ENCODE results near the gene VAV1. TPM values are rescaled to one million over a fixed set of nuclear protein-coding genes. Genes with fewer than 3 reads are reported as not detected.

VAV1 gene
- total and polyA plus RNA-seq, 4 donors: 0.60 to 13.3 (median 4.1) TPM

GRCh38 chr19:6779206-6779605 lies 6.7 kb downstream of the VAV1 start:
- H3K9ac ChIP-seq (ENCODE audit: low read depth in 1 of 2, low read length in 2 of 2): no peak overlapping the region
- TF ChIP-seq YY1 (IDR thresholded peaks at IDR 0.05): no peak
- TF ChIP-seq EGR1 (IDR thresholded peaks at IDR 0.05; ENCODE audit: low read depth in 2 of 2): no peak
- no peak for TF ChIP-seq FOXA1 (IDR thresholded peaks at IDR 0.05)
- TF ChIP-seq MAX (IDR thresholded peaks at IDR 0.05): no peak
- TF ChIP-seq JUND (IDR thresholded peaks at IDR 0.05): no peak
- TF ChIP-seq NR2F2 (IDR thresholded peaks at IDR 0.05): no peak
- no peak for TF ChIP-seq TAF1 (conservative IDR thresholded peaks at IDR 0.05)
- no peak for TF ChIP-seq GABPA (IDR thresholded peaks at IDR 0.05 in 1 of 2, conservative IDR thresholded peaks at IDR 0.05 in 1 of 2)
- no peak for TF ChIP-seq RAD21 (IDR thresholded peaks at IDR 0.05)
- TF ChIP-seq ZBTB33 (IDR thresholded peaks at IDR 0.05): no peak
- no peak for TF ChIP-seq HNF4A (conservative IDR thresholded peaks at IDR 0.05)
- TF ChIP-seq RXRA (IDR thresholded peaks at IDR 0.05): no peak
- no peaks in the 10 kb centered on the region for H3K27me3 ChIP-seq (ENCODE audit: control insufficient read depth in 4 of 4, insufficient read depth in 4 of 4, low read length in 3 of 4)
- H3K4me1 ChIP-seq (ENCODE audit: control insufficient read depth in 4 of 4, insufficient read depth in 4 of 4, low read length in 3 of 4): peaks cover 0 to 3% (median 0%) of the 10 kb centered on the region in 4 donors
- H3K4me3 ChIP-seq (ENCODE audit: low read depth in 1 of 3, low read length in 3 of 3): no peak overlapping the region
- H3K27ac ChIP-seq (ENCODE audit: low read depth in 1 of 2, low read length in 2 of 2): no peak overlapping the region
- no peak for DNase-seq (ENCODE audit: low spot score)
- WGBS: 84% methylated on average over 4 of the region's 4 CpGs
- H3K36me3 ChIP-seq (ENCODE audit: control insufficient read depth in 4 of 4, insufficient read depth in 3 of 4, low read depth in 1 of 4, low read length in 3 of 4): no peaks in the 10 kb centered on the region
- H3K9me3 ChIP-seq (ENCODE audit: control insufficient read depth in 4 of 4, low read length in 3 of 4): no peaks in the 10 kb centered on the region

GRCh38 chr19:6787393-6787792 lies 14.9 kb downstream of the VAV1 start:
- H3K4me1 ChIP-seq (ENCODE audit: control insufficient read depth in 4 of 4, insufficient read depth in 4 of 4, low read length in 3 of 4): no peaks in the 10 kb centered on the region
- no peak overlapping the region for H3K27ac ChIP-seq (ENCODE audit: low read depth in 1 of 2, low read length in 2 of 2)
- no peaks in the 10 kb centered on the region for H3K9me3 ChIP-seq (ENCODE audit: control insufficient read depth in 4 of 4, low read length in 3 of 4)
- no peak overlapping the region for H3K9ac ChIP-seq (ENCODE audit: low read depth in 1 of 2, low read length in 2 of 2)
- H3K4me3 ChIP-seq (ENCODE audit: low read depth in 1 of 3, low read length in 3 of 3): no peak overlapping the region
- TF ChIP-seq FOXA2 (IDR thresholded peaks at IDR 0.05) (no peak), REST (IDR thresholded peaks at IDR 0.05) (no peak), CTCF (IDR thresholded peaks at IDR 0.05; ENCODE audit: low read depth, low read length, missing input control) (no peak), JUND (IDR thresholded peaks at IDR 0.05) (no peak), EGR1 (IDR thresholded peaks at IDR 0.05; ENCODE audit: low read depth in 2 of 2) (no peak), TAF1 (conservative IDR thresholded peaks at IDR 0.05) (no peak), SP1 (IDR thresholded peaks at IDR 0.05) (no peak), RAD21 (IDR thresholded peaks at IDR 0.05) (no peak), YY1 (IDR thresholded peaks at IDR 0.05) (no peak), ZBTB33 (IDR thresholded peaks at IDR 0.05) (no peak), RXRA (IDR thresholded peaks at IDR 0.05) (no peak), HNF4G (IDR thresholded peaks at IDR 0.05) (no peak), MAX (IDR thresholded peaks at IDR 0.05) (no peak)
- DNase-seq (ENCODE audit: low spot score): no peak
- 77% methylated on average over 4 of the region's 4 CpGs for WGBS
- H3K36me3 ChIP-seq (ENCODE audit: control insufficient read depth in 4 of 4, insufficient read depth in 3 of 4, low read depth in 1 of 4, low read length in 3 of 4): no peaks in the 10 kb centered on the region
- peaks cover 0 to 2% (median 0%) of the 10 kb centered on the region in 4 donors for H3K27me3 ChIP-seq (ENCODE audit: control insufficient read depth in 4 of 4, insufficient read depth in 4 of 4, low read length in 3 of 4)
